GM18517 (cell line): Measurements from ENCODE around the gene ST6GALNAC6.

Experiments
- ATAC-seq: cut with Tn5 transposase; IDR thresholded peaks from one replicate; pipeline ENCODE4 v1.9.1; 2021; ENCODE audit warnings: mild to moderate bottlenecking, moderate library complexity; ENCODE audit not compliant: unreplicated experiment

ST6GALNAC6 gene

GRCh38 chr9:127934248-127934647 is 34.8 kb upstream of the ST6GALNAC6 start:
- no peak for ATAC-seq

GRCh38 chr9:127931092-127931881 is 31.9 kb upstream of the ST6GALNAC6 start:
- peak; percentile 32 for ATAC-seq

- ATAC-seq = peak; percentile 68
Measured at GRCh38 chr9:127930231-127931091, 31.1 kb upstream of the ST6GALNAC6 start, which contains the start of gene PIP5KL1. TSS of gene PIP5KL1 (minus strand) at chr9:127930777. CDS start at chr9:127930752, 25 bp downstream.

GRCh38 chr9:127929625-127929979 is 30.2 kb upstream of the ST6GALNAC6 start:
- ATAC-seq = no peak

- no peak for ATAC-seq
Measured at GRCh38 chr9:127928676-127929624, 29.5 kb upstream of the ST6GALNAC6 start.

- ATAC-seq = no peak
Measured at GRCh38 chr9:127927988-127928675, 28.7 kb upstream of the ST6GALNAC6 start.

- ATAC-seq = no peak
Measured at GRCh38 chr9:127927201-127927987, 28.0 kb upstream of the ST6GALNAC6 start.

- no peak for ATAC-seq
Measured at GRCh38 chr9:127926906-127927200, 27.4 kb upstream of the ST6GALNAC6 start.

- ATAC-seq = no peak
Measured at GRCh38 chr9:127925959-127926905, 26.8 kb upstream of the ST6GALNAC6 start.

GRCh38 chr9:127924736-127925444 is 25.5 kb upstream of the ST6GALNAC6 start:
- ATAC-seq = no peak

GRCh38 chr9:127923771-127924170 is 24.4 kb upstream of the ST6GALNAC6 start:
- no peak for ATAC-seq

- no peak for ATAC-seq
Measured at GRCh38 chr9:127923046-127923445, 23.6 kb upstream of the ST6GALNAC6 start.

GRCh38 chr9:127921557-127922120 is 22.2 kb upstream of the ST6GALNAC6 start:
- ATAC-seq = no peak

- ATAC-seq = no peak
Measured at GRCh38 chr9:127920794-127921193, 21.4 kb upstream of the ST6GALNAC6 start.

GRCh38 chr9:127919253-127919815 is 19.9 kb upstream of the ST6GALNAC6 start:
- ATAC-seq = no peak

GRCh38 chr9:127918183-127919107 is 19.0 kb upstream of the ST6GALNAC6 start:
- ATAC-seq = no peak
